Caco-2 (cell line): ENCODE results near the gene SOX21. TPM values are rescaled to one million over a fixed set of nuclear protein-coding genes. Genes with fewer than 3 reads are reported as not detected.

Experiments
- BruUV-seq: library from RNA; stranded (reverse); fragments of 400-500 nt; replicated peaks from 2 replicates; lab custom pipeline; 2021; lab: Mats Ljungman, UMichigan
- CTCF ChIA-PET: fragments of 300-600 bp; sonication (Branson Sonifier 250); formaldehyde crosslinking; loops from one replicate; lab custom pipeline; 2022; ENCODE audit warnings: antibody characterized with exemption; lab: Charles Lee
- POLR2A ChIA-PET: fragments of 300-600 bp; sonication (Branson Sonifier 250); formaldehyde crosslinking; loops from one replicate; lab custom pipeline; 2022; ENCODE audit warnings: antibody characterized with exemption; lab: Charles Lee
- DNase-seq, 2 experiments: peaks; one replicate each; pipeline versions ENCODE4 v3.0.0 to v3.0.0-alpha.2; 2020 to 2022
- H3K27me3 ChIP-seq: replicated peaks from 2 replicates; pipeline ENCODE4 v1.6.0; 2011; ENCODE audit warnings: low read length; ENCODE audit not compliant: control insufficient read depth, insufficient read depth
- H3K36me3 ChIP-seq: 2 replicates; pipeline ENCODE4 v1.5.1; 2011; ENCODE audit warnings: low read length; ENCODE audit not compliant: control insufficient read depth, insufficient read depth
- H3K4me1 ChIP-seq: fragments of 250-450 bp; sonication (Bioruptor Pico); 2 replicates; pipeline ENCODE4 v1.5.1; 2020; ENCODE audit warnings: mild to moderate bottlenecking
- H3K4me3 ChIP-seq: 2 replicates; pipeline ENCODE4 v1.5.1; 2011; ENCODE audit warnings: low read depth, mild to moderate bottlenecking, control low read depth, low read length
- H3K9me3 ChIP-seq: fragments of 250-450 bp; sonication (Bioruptor Pico); 2 replicates; pipeline ENCODE4 v1.5.1; 2020; ENCODE audit warnings: mild to moderate bottlenecking, moderate library complexity
- H3K27ac Mint-ChIP-seq: one replicate; pipeline ENCODE4 v1.8.0; 2022; ENCODE audit warnings: mixed read lengths; ENCODE audit not compliant: unreplicated experiment
- H3K27me3 Mint-ChIP-seq: one replicate; pipeline ENCODE4 v1.8.0; 2022; ENCODE audit warnings: mixed read lengths; ENCODE audit not compliant: insufficient read depth, unreplicated experiment
- H3K36me3 Mint-ChIP-seq: one replicate; pipeline ENCODE4 v1.8.0; 2022; ENCODE audit warnings: mild to moderate bottlenecking, mixed read lengths; ENCODE audit not compliant: insufficient read depth, unreplicated experiment
- H3K4me1 Mint-ChIP-seq: one replicate; pipeline ENCODE4 v1.8.0; 2022; ENCODE audit warnings: low read depth, mixed read lengths; ENCODE audit not compliant: unreplicated experiment
- H3K4me3 Mint-ChIP-seq: one replicate; pipeline ENCODE4 v1.8.0; 2022; ENCODE audit warnings: mild to moderate bottlenecking, moderate library complexity, mixed read lengths; ENCODE audit not compliant: unreplicated experiment
- H3K9me3 Mint-ChIP-seq: one replicate; pipeline ENCODE4 v1.8.0; 2022; ENCODE audit warnings: mixed read lengths; ENCODE audit not compliant: unreplicated experiment
- intact Hi-C: fragments of 100-400 bp; cut with micrococcal nuclease; formaldehyde crosslinking; loops from one replicate; pipeline ENCODE4 v1.10.0; 2022; ENCODE audit not compliant: unreplicated experiment
- total RNA-seq: library from RNA; stranded (reverse); gene quantifications from 2 replicates; pipeline ENCODE4 v1.2.3, GENCODE V29; 2022
- TF ChIP-seq, protein P1 (sequence below), 2 experiments: fragments of 200-600 bp in 1 of 2; IDR thresholded peaks; 1 replicate in 1 of 2; 2 replicates in 1 of 2; pipeline versions ENCODE4 v1.5.1 to v1.8.0; 2011 to 2022; ENCODE audit warnings: antibody characterized with exemption in 1 of 2, control low read depth in 1 of 2, inconsistent platforms in 1 of 2, low read depth in 1 of 2, low read length in 1 of 2, mild to moderate bottlenecking in 1 of 2, moderate library complexity in 1 of 2; ENCODE audit not compliant: insufficient read depth in 1 of 2, severe bottlenecking in 1 of 2, unreplicated experiment in 1 of 2

The SOX21 gene
- total RNA-seq, 1 experiment from 2014 or later = 0.14 TPM

- POLR2A ChIA-PET = no interaction called here
Measured at GRCh38 chr13:94716016-94716415, 3.7 kb upstream of the SOX21 start.

GRCh38 chr13:94713561-94714182, 1.3 kb upstream of the SOX21 start:
- Histone ChIP-seq H3K4me1 (no peaks in the 10 kb centered on the region), H3K36me3 (no peaks in the 10 kb centered on the region), H3K9me3 (no peaks in the 10 kb centered on the region), H3K27me3 (peaks cover 2% of the 10 kb centered on the region), H3K4me3 (peak overlapping the region; percentile 34; the same call in 1 of the 2 replicates)
- no peak for DNase-seq
- TF ChIP-seq, protein P1, sequence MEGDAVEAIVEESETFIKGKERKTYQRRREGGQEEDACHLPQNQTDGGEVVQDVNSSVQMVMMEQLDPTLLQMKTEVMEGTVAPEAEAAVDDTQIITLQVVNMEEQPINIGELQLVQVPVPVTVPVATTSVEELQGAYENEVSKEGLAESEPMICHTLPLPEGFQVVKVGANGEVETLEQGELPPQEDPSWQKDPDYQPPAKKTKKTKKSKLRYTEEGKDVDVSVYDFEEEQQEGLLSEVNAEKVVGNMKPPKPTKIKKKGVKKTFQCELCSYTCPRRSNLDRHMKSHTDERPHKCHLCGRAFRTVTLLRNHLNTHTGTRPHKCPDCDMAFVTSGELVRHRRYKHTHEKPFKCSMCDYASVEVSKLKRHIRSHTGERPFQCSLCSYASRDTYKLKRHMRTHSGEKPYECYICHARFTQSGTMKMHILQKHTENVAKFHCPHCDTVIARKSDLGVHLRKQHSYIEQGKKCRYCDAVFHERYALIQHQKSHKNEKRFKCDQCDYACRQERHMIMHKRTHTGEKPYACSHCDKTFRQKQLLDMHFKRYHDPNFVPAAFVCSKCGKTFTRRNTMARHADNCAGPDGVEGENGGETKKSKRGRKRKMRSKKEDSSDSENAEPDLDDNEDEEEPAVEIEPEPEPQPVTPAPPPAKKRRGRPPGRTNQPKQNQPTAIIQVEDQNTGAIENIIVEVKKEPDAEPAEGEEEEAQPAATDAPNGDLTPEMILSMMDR (IDR thresholded peaks at IDR 0.05; ENCODE audit: insufficient read depth in 1 of 2, low read depth in 1 of 2, low read length in 1 of 2, severe bottlenecking in 1 of 2, unreplicated experiment in 1 of 2) = no peak
- H3K9me3 Mint-ChIP-seq = no peaks in the 10 kb centered on the region
- ChIA-PET CTCF (no interaction called here), POLR2A (no interaction called here)
- H3K27ac Mint-ChIP-seq = no peak overlapping the region
- no TSS peak for BruUV-seq
- no peaks in the 10 kb centered on the region for H3K36me3 Mint-ChIP-seq
- H3K27me3 Mint-ChIP-seq = peaks cover 16% of the 10 kb centered on the region
- H3K4me3 Mint-ChIP-seq = peak overlapping the region; percentile 60
- no peaks in the 10 kb centered on the region for H3K4me1 Mint-ChIP-seq
- intact Hi-C loops = no loop called here

More at GRCh38 chr13:94716016-94716415, 3.7 kb upstream of the SOX21 start:
- H3K9me3 ChIP-seq = no peaks in the 10 kb centered on the region
- TF ChIP-seq, protein P1 (IDR thresholded peaks at IDR 0.05; ENCODE audit: insufficient read depth in 1 of 2, low read depth in 1 of 2, low read length in 1 of 2, severe bottlenecking in 1 of 2, unreplicated experiment in 1 of 2) = no peak
- no TSS peak for BruUV-seq
- intact Hi-C loops = no loop called here
- H3K4me3 ChIP-seq = no peak overlapping the region
- CTCF ChIA-PET = no interaction called here
- H3K4me1 Mint-ChIP-seq = no peaks in the 10 kb centered on the region
- H3K9me3 Mint-ChIP-seq = no peaks in the 10 kb centered on the region
- peaks cover 7% of the 10 kb centered on the region for H3K27me3 Mint-ChIP-seq
- H3K27me3 ChIP-seq = peaks cover 2% of the 10 kb centered on the region
- H3K4me3 Mint-ChIP-seq = no peak overlapping the region
- DNase-seq = no peak
- no peaks in the 10 kb centered on the region for H3K36me3 Mint-ChIP-seq
- no peaks in the 10 kb centered on the region for H3K36me3 ChIP-seq
- no peak overlapping the region for H3K27ac Mint-ChIP-seq
- no peaks in the 10 kb centered on the region for H3K4me1 ChIP-seq

GRCh38 chr13:94712812-94713560, 641 bp upstream of the SOX21 start:
- Histone ChIP-seq H3K4me3 (peak overlapping the region; percentile 34), H3K4me1 (no peaks in the 10 kb centered on the region), H3K27me3 (peaks cover 2% of the 10 kb centered on the region), H3K9me3 (no peaks in the 10 kb centered on the region), H3K36me3 (no peaks in the 10 kb centered on the region)
- intact Hi-C loops = no loop called here
- Mint-ChIP-seq H3K27ac (no peak overlapping the region), H3K4me1 (no peaks in the 10 kb centered on the region), H3K9me3 (no peaks in the 10 kb centered on the region), H3K27me3 (peaks cover 21% of the 10 kb centered on the region), H3K36me3 (no peaks in the 10 kb centered on the region), H3K4me3 (peak overlapping the region; percentile 60)
- no TSS peak for BruUV-seq
- TF ChIP-seq, protein P1 (IDR thresholded peaks at IDR 0.05; ENCODE audit: insufficient read depth in 1 of 2, low read depth in 1 of 2, low read length in 1 of 2, severe bottlenecking in 1 of 2, unreplicated experiment in 1 of 2) = no peak
- DNase-seq = peak in 1 of 2 experiments; percentile 30
- CTCF ChIA-PET = no interaction called here
- POLR2A ChIA-PET = no interaction called here
